HG03064 (cell line): Measurements from ENCODE around the gene NOP16.
A peak's percentile ranks its signal among the peaks of the same experiment; 100 is the strongest.

Source experiments
- ATAC-seq: cut with Tn5 transposase; IDR thresholded peaks from one replicate; pipeline ENCODE4 v1.9.1; 2021; ENCODE audit warnings: low read depth; ENCODE audit not compliant: unreplicated experiment

Gene NOP16

GRCh38 chr5:176388444-176389134 is at the start of gene NOP16, which contains the start of gene HIGD2A:
TSS of gene NOP16 (minus strand) at chr5:176388598. CDS start at chr5:176388539, 59 bp downstream.
TSS of gene HIGD2A (plus strand) at chr5:176388751. CDS start at chr5:176388820, 69 bp downstream.
- peak; percentile 86 for ATAC-seq

- ATAC-seq, result no peak
Measured at GRCh38 chr5:176436656-176437055, 48.3 kb upstream of the NOP16 start.

- no peak for ATAC-seq
Measured at GRCh38 chr5:176432707-176433106, 44.3 kb upstream of the NOP16 start.

GRCh38 chr5:176429972-176430371 is 41.6 kb upstream of the NOP16 start:
- ATAC-seq, result no peak

- ATAC-seq, result no peak
Measured at GRCh38 chr5:176427971-176428370, 39.6 kb upstream of the NOP16 start.

GRCh38 chr5:176426876-176427275 is 38.5 kb upstream of the NOP16 start:
- ATAC-seq, result no peak

- no peak for ATAC-seq
Measured at GRCh38 chr5:176425791-176426190, 37.4 kb upstream of the NOP16 start.

- ATAC-seq, result no peak
Measured at GRCh38 chr5:176425138-176425537, 36.7 kb upstream of the NOP16 start.

- ATAC-seq, result no peak
Measured at GRCh38 chr5:176424181-176424580, 35.8 kb upstream of the NOP16 start.

GRCh38 chr5:176420972-176421544 is 32.7 kb upstream of the NOP16 start:
- no peak for ATAC-seq

- ATAC-seq, result no peak
Measured at GRCh38 chr5:176420086-176420485, 31.7 kb upstream of the NOP16 start.

- no peak for ATAC-seq
Measured at GRCh38 chr5:176418251-176418650, 29.9 kb upstream of the NOP16 start.

- no peak for ATAC-seq
Measured at GRCh38 chr5:176416965-176417364, 28.6 kb upstream of the NOP16 start.

GRCh38 chr5:176415952-176416924 is 27.8 kb upstream of the NOP16 start, which contains the start of gene CLTB:
TSS of gene CLTB (minus strand) at chr5:176416539. CDS start at chr5:176416363, 176 bp downstream.
- peak; percentile 97 for ATAC-seq

- ATAC-seq, result no peak
Measured at GRCh38 chr5:176415240-176415951, 27.0 kb upstream of the NOP16 start.

- no peak for ATAC-seq
Measured at GRCh38 chr5:176414704-176415103, 26.3 kb upstream of the NOP16 start.

- no peak for ATAC-seq
Measured at GRCh38 chr5:176413709-176414191, 25.4 kb upstream of the NOP16 start.

- no peak for ATAC-seq
Measured at GRCh38 chr5:176413255-176413565, 24.8 kb upstream of the NOP16 start.

GRCh38 chr5:176412517-176413254 is 24.3 kb upstream of the NOP16 start:
- ATAC-seq, result no peak
